ENCODE measurements around the gene RPL29. TPM values are rescaled to one million over a fixed set of nuclear protein-coding genes. Genes with fewer than 3 reads are reported as not detected.

The RPL29 gene
- total RNA-seq, 2 experiments from 2014 or later: 1,502 to 1,507 TPM

GRCh38 chr3:52024765-52025452 lies 29.2 kb upstream of the RPL29 start:
- CTCF ChIA-PET: interaction anchor here (1.0 to 1.1 kb wide), 2 partner anchors 19 to 24 kb away, joined by 3 read pairs; no protein-coding TSS in a partner anchor
- H3K36me3 Mint-ChIP-seq: no peaks in the 10 kb centered on the region

GRCh38 chr3:52023860-52024764 lies 28.4 kb upstream of the RPL29 start:
- POLR2A ChIA-PET: no interaction called here
- DNase-seq: no peak
- H3K4me1 Mint-ChIP-seq (ENCODE audit: low read depth): peaks cover 4% of the 10 kb centered on the region
- no peaks in the 10 kb centered on the region for H3K36me3 Mint-ChIP-seq
- no peak overlapping the region for H3K4me3 Mint-ChIP-seq
- no peaks in the 10 kb centered on the region for H3K27me3 Mint-ChIP-seq
- no peak overlapping the region for H3K27ac Mint-ChIP-seq
- intact Hi-C loops (cut with micrococcal nuclease): no loop called here
- CTCF ChIA-PET: no interaction called here
- no peaks in the 10 kb centered on the region for H3K9me3 Mint-ChIP-seq

More at GRCh38 chr3:52024765-52025452, 29.2 kb upstream of the RPL29 start:
- Mint-ChIP-seq H3K27ac (no peak overlapping the region), H3K9me3 (no peaks in the 10 kb centered on the region), H3K27me3 (no peaks in the 10 kb centered on the region), H3K4me1 (ENCODE audit: low read depth) (peaks cover 4% of the 10 kb centered on the region), H3K4me3 (no peak overlapping the region)
- POLR2A ChIA-PET: no interaction called here
- intact Hi-C loops (cut with micrococcal nuclease): no loop called here
- DNase-seq: no peak

GRCh38 chr3:52023101-52023770 lies 27.5 kb upstream of the RPL29 start:
- no peaks in the 10 kb centered on the region for H3K27me3 Mint-ChIP-seq
- ChIA-PET CTCF (no interaction called here), POLR2A (no interaction called here)
- no peak for DNase-seq
- H3K27ac Mint-ChIP-seq: no peak overlapping the region
- H3K36me3 Mint-ChIP-seq: no peaks in the 10 kb centered on the region
- intact Hi-C loops (cut with micrococcal nuclease): no loop called here
- H3K4me1 Mint-ChIP-seq (ENCODE audit: low read depth): peaks cover 4% of the 10 kb centered on the region
- no peak overlapping the region for H3K4me3 Mint-ChIP-seq
- H3K9me3 Mint-ChIP-seq: no peaks in the 10 kb centered on the region

DNA sequence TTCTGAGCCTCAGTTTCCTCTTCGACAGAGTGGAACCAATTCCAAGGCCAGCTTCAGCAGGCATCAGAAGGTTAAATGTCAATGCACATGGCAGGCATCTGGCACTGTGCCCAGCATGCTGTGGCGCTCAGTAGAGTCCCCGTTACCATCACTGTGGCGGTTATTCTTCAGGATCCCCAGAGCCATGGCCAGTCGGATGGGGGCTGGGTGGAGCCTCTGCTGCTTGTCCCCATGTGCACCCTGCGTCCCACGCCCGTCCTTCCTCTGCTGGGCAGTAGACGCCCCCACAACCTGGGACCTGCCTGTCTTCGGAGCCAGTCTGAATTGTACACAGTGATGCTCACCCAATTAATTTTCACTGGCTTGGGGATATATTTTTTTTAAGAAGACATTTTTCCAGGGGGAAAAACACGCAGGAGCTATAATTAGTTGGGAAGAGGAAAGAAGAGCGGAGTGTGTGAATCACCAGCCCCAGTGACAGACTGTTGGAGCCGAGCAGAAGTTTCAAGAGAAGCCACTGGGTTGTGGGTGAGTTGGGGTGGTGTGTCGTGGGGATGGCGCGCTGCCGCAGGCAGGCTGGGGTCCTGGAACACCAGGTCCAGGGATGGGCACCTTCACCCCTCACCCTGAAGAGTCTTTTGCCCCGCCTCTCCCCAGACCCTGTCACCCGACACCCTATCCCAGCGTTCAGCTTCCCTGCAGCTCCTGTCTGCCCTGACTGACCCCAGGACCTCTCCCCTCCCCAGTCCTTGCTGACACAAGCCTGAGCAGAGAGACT lies 26.8 kb upstream of the RPL29 start:
- no peak overlapping the region for H3K4me3 Mint-ChIP-seq
- intact Hi-C loops (cut with micrococcal nuclease): no loop called here

GRCh38 chr3:52021489-52022268 lies 26.0 kb upstream of the RPL29 start:
- CTCF ChIA-PET: no interaction called here
- intact Hi-C loops (cut with micrococcal nuclease): no loop called here
- no peaks in the 10 kb centered on the region for H3K27me3 Mint-ChIP-seq
- DNase-seq: no peak
- no peaks in the 10 kb centered on the region for H3K36me3 Mint-ChIP-seq
- H3K9me3 Mint-ChIP-seq: no peaks in the 10 kb centered on the region
- H3K4me3 Mint-ChIP-seq: no peak overlapping the region
- no peak overlapping the region for H3K27ac Mint-ChIP-seq
- POLR2A ChIA-PET: no interaction called here
- peaks cover 4% of the 10 kb centered on the region for H3K4me1 Mint-ChIP-seq (ENCODE audit: low read depth)

More for the DNA sequence above, 26.8 kb upstream of the RPL29 start:
- Mint-ChIP-seq H3K27me3 (no peaks in the 10 kb centered on the region), H3K9me3 (no peaks in the 10 kb centered on the region), H3K36me3 (no peaks in the 10 kb centered on the region), H3K27ac (no peak overlapping the region), H3K4me1 (ENCODE audit: low read depth) (peaks cover 4% of the 10 kb centered on the region)
- CTCF ChIA-PET: no interaction called here
- POLR2A ChIA-PET: no interaction called here
- no peak for DNase-seq

- Mint-ChIP-seq H3K27ac (no peak overlapping the region), H3K27me3 (no peaks in the 10 kb centered on the region), H3K4me1 (ENCODE audit: low read depth) (peaks cover 4% of the 10 kb centered on the region), H3K36me3 (no peaks in the 10 kb centered on the region), H3K4me3 (no peak overlapping the region), H3K9me3 (no peaks in the 10 kb centered on the region)
- intact Hi-C loops (cut with micrococcal nuclease): no loop called here
- ChIA-PET CTCF (no interaction called here), POLR2A (no interaction called here)
- no peak for DNase-seq
Measured at GRCh38 chr3:52020796-52021195, 25.1 kb upstream of the RPL29 start.

DNA sequence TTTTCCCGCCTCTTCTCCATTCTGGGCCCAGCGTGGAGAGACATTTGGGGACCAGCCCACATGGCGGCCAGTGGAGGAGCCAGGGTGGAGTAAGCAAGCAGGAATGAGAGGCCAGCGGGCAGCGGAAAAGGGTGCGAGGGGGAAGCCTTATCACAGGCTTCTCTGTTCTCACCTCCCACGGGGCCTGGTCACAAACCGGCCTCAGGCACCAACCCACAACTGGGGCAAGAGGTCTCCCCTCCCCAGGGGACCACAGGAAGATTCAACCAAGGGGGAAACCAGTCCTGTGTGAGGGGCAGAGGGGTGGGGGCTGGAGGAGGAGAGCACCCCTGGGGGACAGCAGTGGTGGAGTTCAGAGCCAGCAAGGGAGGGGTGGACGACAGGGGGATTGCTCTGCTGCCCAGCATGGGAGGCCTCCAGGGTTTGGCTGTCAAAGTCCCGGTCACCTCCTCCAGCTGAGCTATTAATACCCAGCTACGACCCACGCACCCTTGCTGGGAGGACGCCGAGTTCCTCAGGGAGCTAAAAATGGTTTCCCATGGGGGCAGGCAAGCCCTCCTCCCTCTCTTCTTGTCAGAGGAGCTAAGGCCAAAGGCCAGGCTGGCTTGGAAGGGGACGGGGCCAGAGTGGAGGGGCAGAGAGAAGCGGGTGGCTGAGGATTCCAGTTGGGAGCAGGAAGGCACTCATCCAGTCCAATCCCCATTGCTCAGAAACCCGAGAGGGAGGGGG lies 23.8 kb upstream of the RPL29 start:
- Mint-ChIP-seq H3K27me3 (no peaks in the 10 kb centered on the region), H3K4me1 (ENCODE audit: low read depth) (peaks cover 4% of the 10 kb centered on the region), H3K4me3 (no peak overlapping the region), H3K9me3 (no peaks in the 10 kb centered on the region), H3K36me3 (no peaks in the 10 kb centered on the region), H3K27ac (no peak overlapping the region)
- intact Hi-C loops (cut with micrococcal nuclease): no loop called here
- ChIA-PET CTCF (no interaction called here), POLR2A (no interaction called here)
- DNase-seq: no peak

DNA sequence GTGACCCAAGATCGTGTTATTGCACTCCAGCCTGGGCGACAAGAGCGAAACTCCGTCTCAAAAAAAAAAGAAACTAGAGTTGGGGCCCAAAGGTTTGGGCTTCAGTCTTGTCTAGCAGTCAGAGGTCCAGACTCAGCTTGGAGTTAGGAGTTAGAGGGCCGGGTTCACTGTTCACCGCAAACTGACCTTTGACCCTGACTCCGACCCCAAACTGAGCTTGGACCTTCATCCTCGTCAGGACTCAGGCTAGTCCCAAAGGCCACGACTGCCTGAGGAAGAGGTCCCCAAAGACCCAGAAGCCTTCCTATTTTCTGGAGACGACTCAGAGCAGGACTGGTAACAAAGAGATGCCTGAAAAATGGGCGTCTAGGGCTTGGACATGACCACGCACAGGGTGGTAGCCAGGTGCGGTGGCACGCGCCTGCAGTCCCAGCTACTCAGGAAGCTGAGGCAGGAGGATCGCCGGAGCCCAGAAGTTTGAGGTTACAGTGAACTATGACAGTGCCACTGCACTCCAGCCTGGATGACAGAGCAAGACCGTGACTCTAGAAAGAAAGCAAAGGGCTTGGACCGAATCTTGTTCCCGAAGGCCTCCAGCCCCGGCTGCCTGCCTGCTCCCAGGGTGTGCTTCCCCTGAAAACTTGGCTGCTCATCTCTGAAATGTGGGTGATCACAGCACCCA lies 22.8 kb upstream of the RPL29 start:
- Mint-ChIP-seq H3K9me3 (no peaks in the 10 kb centered on the region), H3K27me3 (no peaks in the 10 kb centered on the region), H3K4me1 (ENCODE audit: low read depth) (no peaks in the 10 kb centered on the region), H3K27ac (no peak overlapping the region), H3K4me3 (no peak overlapping the region), H3K36me3 (no peaks in the 10 kb centered on the region)
- ChIA-PET CTCF (no interaction called here), POLR2A (no interaction called here)
- intact Hi-C loops (cut with micrococcal nuclease): no loop called here
- no peak for DNase-seq

- Mint-ChIP-seq H3K4me3 (no peak overlapping the region), H3K27ac (no peak overlapping the region), H3K36me3 (no peaks in the 10 kb centered on the region), H3K4me1 (ENCODE audit: low read depth) (no peaks in the 10 kb centered on the region), H3K9me3 (no peaks in the 10 kb centered on the region), H3K27me3 (no peaks in the 10 kb centered on the region)
- ChIA-PET CTCF (interaction anchor here (1.3 kb wide), 1 partner anchor 17 kb away, joined by 3 read pairs; no protein-coding TSS in a partner anchor), POLR2A (no interaction called here)
- DNase-seq: no peak
- intact Hi-C loops (cut with micrococcal nuclease): no loop called here
Measured at GRCh38 chr3:52017586-52017985, 21.9 kb upstream of the RPL29 start.

DNA sequence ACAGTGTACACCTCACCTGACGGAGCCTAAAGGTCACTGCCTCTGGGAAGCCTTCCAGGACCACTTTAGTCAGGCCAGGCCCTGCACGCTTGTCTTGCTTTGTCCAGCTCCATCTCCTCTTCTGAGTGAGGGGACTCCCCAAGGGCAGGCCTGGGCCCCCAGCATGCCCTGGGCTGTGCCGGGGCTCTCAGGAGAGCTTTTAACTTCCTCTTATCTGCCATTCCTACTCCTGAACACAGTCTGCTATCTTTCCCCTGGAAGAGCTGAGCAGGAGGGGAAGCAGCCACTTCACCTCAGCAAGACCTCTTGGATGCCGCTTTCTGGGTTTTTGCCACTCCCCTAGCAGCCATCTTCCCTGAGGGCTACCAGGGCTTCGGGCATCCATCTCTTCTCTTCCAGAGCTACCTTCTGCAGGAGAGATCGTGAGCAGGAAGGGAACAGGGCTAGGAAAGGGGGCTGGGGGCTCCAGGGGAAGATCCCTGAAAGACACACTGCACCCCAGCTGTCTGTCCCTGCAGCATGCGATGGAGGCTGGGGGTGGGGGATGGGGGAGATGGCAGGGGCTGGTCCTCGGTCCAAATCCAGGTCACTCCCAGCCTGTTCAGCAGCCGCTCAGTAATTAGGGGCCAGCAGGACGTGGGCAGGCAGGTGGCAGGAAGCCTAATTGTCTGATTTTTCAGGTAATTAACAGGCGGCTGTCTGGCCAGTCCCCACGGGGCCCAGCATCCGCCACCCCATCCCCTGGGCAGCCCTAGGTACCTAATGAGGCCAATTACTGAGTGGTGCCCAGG lies 19.9 kb upstream of the RPL29 start:
- no peak for DNase-seq
- POLR2A ChIA-PET: interaction anchor here (0.5 to 1.4 kb wide), 2 partner anchors 129 to 233 kb away, joined by 3 read pairs; no protein-coding TSS in a partner anchor
- no peaks in the 10 kb centered on the region for H3K36me3 Mint-ChIP-seq
- no peaks in the 10 kb centered on the region for H3K4me1 Mint-ChIP-seq (ENCODE audit: low read depth)
- H3K27me3 Mint-ChIP-seq: no peaks in the 10 kb centered on the region
- H3K9me3 Mint-ChIP-seq: no peaks in the 10 kb centered on the region
- no peak overlapping the region for H3K27ac Mint-ChIP-seq
- intact Hi-C loops (cut with micrococcal nuclease): no loop called here
- H3K4me3 Mint-ChIP-seq: no peak overlapping the region
- CTCF ChIA-PET: no interaction called here

All from activated CD4-positive, alpha-beta memory T cell treated with anti-CD3 and anti-CD28 coated beads for 36 hours (primary cell).